Activated CD8-positive, alpha-beta memory T cell treated with anti-CD3 and anti-CD28 coated beads, Interleukin-2, amount 10 ng/mL, durations not matched to agents 7 days and 5 days (primary cell): Measurements from ENCODE around the gene TANC1. TPM values are rescaled to one million over a fixed set of nuclear protein-coding genes. Genes with fewer than 3 reads are reported as not detected.
"Not testable (repeated sequence)": the region's sequence is repeated elsewhere in the genome, so short reads cannot be mapped to it uniquely, and the experiment has no call there.

ENCODE experiments used
- ATAC-seq: fragments of 150-1000 bp; cut with Tn5 transposase; one replicate; pipeline ENCODE4 v1.10.0; 2021; ENCODE audit warnings: moderate library complexity
- CTCF ChIA-PET: fragments of 350-600 bp; sonication (Branson Sonifier 250); formaldehyde crosslinking; loops from one replicate; lab custom pipeline; 2021; ENCODE audit warnings: antibody characterized with exemption; lab: Charles Lee
- DNase-seq: peaks from one replicate; pipeline ENCODE4 v3.0.0-alpha.2; 2020
- H3K27ac Mint-ChIP-seq: one replicate; pipeline ENCODE4 v1.8.0; 2021; ENCODE audit warnings: mild to moderate bottlenecking, mixed read lengths
- H3K27me3 Mint-ChIP-seq: one replicate; pipeline ENCODE4 v1.8.0; 2021; ENCODE audit warnings: mixed read lengths
- H3K36me3 Mint-ChIP-seq: one replicate; pipeline ENCODE4 v1.8.0; 2021; ENCODE audit warnings: mild to moderate bottlenecking, mixed read lengths
- H3K4me1 Mint-ChIP-seq: one replicate; pipeline ENCODE4 v1.8.0; 2021; ENCODE audit warnings: mixed read lengths
- H3K4me3 Mint-ChIP-seq: one replicate; pipeline ENCODE4 v1.8.0; 2021; ENCODE audit warnings: mild to moderate bottlenecking, moderate library complexity, mixed read lengths
- H3K9me3 Mint-ChIP-seq: one replicate; pipeline ENCODE4 v1.8.0; 2022; ENCODE audit warnings: low read depth, mixed read lengths
- total RNA-seq, 2 experiments: library from RNA; stranded (reverse); gene quantifications; one replicate each; pipeline ENCODE4 v1.2.3, GENCODE V29; 2021

Gene TANC1
- total RNA-seq, 2 experiments from 2014 or later, result 0.16 to 0.20 TPM

DNA sequence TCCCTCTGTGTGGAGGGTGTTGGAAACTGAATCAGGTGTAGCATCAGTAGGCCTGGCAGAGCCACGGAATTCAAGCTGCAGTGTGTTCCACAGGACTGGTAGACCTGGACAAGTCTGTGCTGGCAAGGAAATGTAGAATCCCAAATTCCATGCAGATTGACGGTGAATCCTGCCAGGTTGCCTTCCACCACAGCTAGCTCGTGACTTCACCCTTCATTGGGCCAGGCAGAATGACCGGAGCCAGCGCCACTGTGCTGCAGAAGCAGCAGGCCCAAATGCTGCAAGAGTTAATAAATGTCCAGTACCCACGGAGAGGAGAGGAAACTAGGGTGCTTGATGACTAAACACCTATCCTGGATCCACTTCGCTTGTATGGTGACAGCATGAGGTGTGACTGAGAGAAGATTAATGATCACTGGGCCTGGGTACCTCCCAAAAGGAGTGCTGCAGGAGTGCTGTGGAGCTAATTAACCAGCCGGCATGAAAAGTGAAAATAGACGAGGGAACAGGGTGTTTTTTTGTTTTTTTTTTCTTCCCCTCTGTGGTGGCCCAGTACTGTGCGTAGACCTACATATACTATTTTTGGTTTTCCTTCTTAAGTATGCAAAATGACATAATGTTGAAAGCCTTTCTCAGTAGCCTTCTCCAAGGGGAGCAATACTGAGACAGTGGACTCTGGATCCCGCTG is 122.2 kb downstream of the TANC1 start:
- ATAC-seq (no peak), DNase-seq (no peak)
- H3K4me1 Mint-ChIP-seq, result peaks cover 15% of the 10 kb centered on the region
- H3K36me3 Mint-ChIP-seq, result no peaks in the 10 kb centered on the region
- H3K4me3 Mint-ChIP-seq, result no peak overlapping the region
- H3K27ac Mint-ChIP-seq, result no peak overlapping the region
- no peaks in the 10 kb centered on the region for H3K9me3 Mint-ChIP-seq
- no peaks in the 10 kb centered on the region for H3K27me3 Mint-ChIP-seq
- CTCF ChIA-PET, result no interaction called here

DNA sequence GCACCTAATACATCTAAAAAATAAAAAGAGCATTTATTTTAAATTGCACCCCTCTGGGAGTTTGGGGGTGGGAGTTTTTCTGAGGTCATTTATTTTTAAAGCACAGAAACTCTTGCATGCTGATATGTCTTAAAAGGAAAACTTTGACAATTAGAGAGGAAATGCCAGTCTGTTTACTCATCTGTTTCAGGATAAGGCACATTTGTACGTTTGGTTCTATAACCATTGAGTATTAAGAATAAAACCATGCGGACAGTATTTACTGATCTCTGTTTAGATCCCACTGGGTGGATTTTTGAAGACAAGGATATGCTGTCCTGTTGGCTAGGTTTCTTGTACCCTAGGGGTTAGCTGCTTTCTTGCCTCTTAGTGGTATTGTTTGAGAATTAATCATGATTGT is 122.9 kb downstream of the TANC1 start:
- Mint-ChIP-seq H3K36me3 (no peaks in the 10 kb centered on the region), H3K9me3 (peaks cover under 1% of the 10 kb centered on the region), H3K4me1 (peaks cover 13% of the 10 kb centered on the region)

GRCh38 chr2:159091976-159092375 is 123.5 kb downstream of the TANC1 start:
- Mint-ChIP-seq H3K36me3 (no peaks in the 10 kb centered on the region), H3K4me1 (peaks cover 10% of the 10 kb centered on the region), H3K4me3 (no peak overlapping the region), H3K27me3 (no peaks in the 10 kb centered on the region), H3K27ac (no peak overlapping the region), H3K9me3 (peaks cover 4% of the 10 kb centered on the region)
- ATAC-seq (peak; percentile 27), DNase-seq (no peak)
- CTCF ChIA-PET, result no interaction called here

More for the DNA sequence above, 122.9 kb downstream of the TANC1 start:
- Mint-ChIP-seq H3K27ac (no peak overlapping the region), H3K27me3 (no peaks in the 10 kb centered on the region), H3K4me3 (no peak overlapping the region)
- CTCF ChIA-PET, result no interaction called here
- no peak for ATAC-seq
- no peak for DNase-seq

DNA sequence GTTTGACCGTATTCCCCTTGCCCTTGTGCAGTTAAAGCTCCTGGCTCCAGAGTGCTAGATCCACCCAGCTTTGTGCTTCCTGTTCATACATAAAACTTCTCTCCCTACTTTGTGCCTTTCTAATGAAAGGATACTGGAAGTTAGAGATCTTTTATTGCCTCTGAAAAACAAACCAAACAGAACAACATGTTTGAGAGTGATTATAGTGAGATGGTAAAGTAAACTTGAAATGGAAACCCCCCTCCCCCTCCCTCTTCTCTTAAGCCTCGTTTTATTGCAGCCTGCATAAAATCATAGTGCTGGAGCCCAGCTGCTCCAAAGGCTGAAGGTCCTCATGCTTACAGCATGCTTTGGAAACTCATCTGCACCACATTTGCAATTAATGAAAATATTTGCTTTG is 125.1 kb downstream of the TANC1 start:
- CTCF ChIA-PET, result no interaction called here
- DNase-seq (no peak), ATAC-seq (no peak)
- Mint-ChIP-seq H3K36me3 (no peaks in the 10 kb centered on the region), H3K27ac (no peak overlapping the region), H3K27me3 (no peaks in the 10 kb centered on the region), H3K4me3 (no peak overlapping the region), H3K9me3 (peaks cover 4% of the 10 kb centered on the region), H3K4me1 (peaks cover 7% of the 10 kb centered on the region)

- no peak for DNase-seq
- H3K36me3 Mint-ChIP-seq, result no peaks in the 10 kb centered on the region
- H3K4me1 Mint-ChIP-seq, result peaks cover 14% of the 10 kb centered on the region
- CTCF ChIA-PET, result no interaction called here
- no peak overlapping the region for H3K27ac Mint-ChIP-seq
- H3K9me3 Mint-ChIP-seq, result peaks cover 4% of the 10 kb centered on the region
- H3K4me3 Mint-ChIP-seq, result no peak overlapping the region
- H3K27me3 Mint-ChIP-seq, result peaks cover 2% of the 10 kb centered on the region
- peak; percentile 27 for ATAC-seq
These were observed 125.8 kb downstream of the TANC1 start for GRCh38 chr2:159094173-159094737.

GRCh38 chr2:159095813-159096212 is 127.4 kb downstream of the TANC1 start:
- DNase-seq (no peak), ATAC-seq (no peak)
- Mint-ChIP-seq H3K36me3 (no peaks in the 10 kb centered on the region), H3K4me1 (peaks cover 17% of the 10 kb centered on the region), H3K4me3 (no peak overlapping the region), H3K9me3 (peaks cover 4% of the 10 kb centered on the region), H3K27ac (no peak overlapping the region), H3K27me3 (peaks cover 8% of the 10 kb centered on the region)
- CTCF ChIA-PET, result interaction anchor here (1.9 kb wide), 1 partner anchor 23 kb away, joined by 4 read pairs; no protein-coding TSS in a partner anchor

DNA sequence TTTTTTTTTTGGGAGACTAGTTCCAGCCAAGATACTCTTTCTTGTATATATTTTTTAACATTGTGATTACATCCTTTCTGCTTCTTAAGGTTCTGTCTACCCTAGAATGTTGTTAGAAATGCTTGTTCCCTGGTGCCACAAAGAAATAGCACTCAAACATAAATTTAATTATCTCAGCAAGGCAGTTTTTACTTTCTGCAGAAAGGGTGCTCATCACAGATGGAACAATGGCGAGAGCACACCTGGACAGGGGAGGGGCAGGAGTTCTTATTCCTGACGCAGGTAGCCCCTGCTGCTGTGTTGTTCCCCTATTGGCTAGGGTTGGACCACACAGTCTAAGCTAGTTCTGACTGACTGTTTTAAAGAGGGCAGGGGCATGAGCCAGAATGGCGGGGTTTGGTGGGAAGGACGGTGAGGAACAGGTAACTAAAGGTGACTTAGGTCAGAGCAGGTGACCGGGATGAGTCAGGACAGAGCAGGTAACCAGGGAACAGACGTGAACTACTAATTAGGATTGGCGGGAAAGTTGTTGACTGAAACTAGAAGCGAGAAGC is 127.9 kb downstream of the TANC1 start:
- not testable (repeated sequence) for ATAC-seq

DNA sequence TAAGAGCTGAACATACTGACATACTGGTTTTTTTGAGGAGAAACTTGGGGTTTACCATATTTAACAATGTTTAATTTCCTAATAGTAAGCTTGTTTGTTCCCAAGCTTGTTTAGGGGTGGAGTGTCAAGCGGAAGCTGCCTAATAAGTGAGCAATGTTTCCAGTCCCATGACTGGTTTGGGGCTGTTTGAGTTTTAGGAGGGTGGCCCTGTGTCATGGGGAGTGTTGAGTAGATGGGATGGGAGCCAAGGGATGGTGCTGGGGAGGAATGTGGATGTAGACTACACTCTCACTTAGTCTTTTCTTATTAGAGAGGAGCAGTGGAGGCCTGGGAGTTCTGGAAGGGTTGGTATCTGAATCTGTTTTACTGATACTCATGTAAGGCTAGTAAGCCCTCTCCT is 128.5 kb downstream of the TANC1 start:
- CTCF ChIA-PET, result interaction anchor here (1.9 kb wide), 1 partner anchor 22 kb away, joined by 4 read pairs; no protein-coding TSS in a partner anchor
- Mint-ChIP-seq H3K27me3 (peaks cover 11% of the 10 kb centered on the region), H3K27ac (no peak overlapping the region), H3K4me3 (no peak overlapping the region), H3K36me3 (no peaks in the 10 kb centered on the region), H3K4me1 (peaks cover 13% of the 10 kb centered on the region), H3K9me3 (peaks cover 4% of the 10 kb centered on the region)
- no peak for DNase-seq
- ATAC-seq, result no peak

More for the DNA sequence above, 127.9 kb downstream of the TANC1 start:
- not testable (repeated sequence) for H3K4me3 Mint-ChIP-seq, H3K36me3 Mint-ChIP-seq, DNase-seq, H3K9me3 Mint-ChIP-seq, H3K27ac Mint-ChIP-seq
- Mint-ChIP-seq H3K4me1 (peaks cover 17% of the 10 kb centered on the region), H3K27me3 (peaks cover 11% of the 10 kb centered on the region)
- CTCF ChIA-PET, result interaction anchor here (1.9 kb wide), 1 partner anchor 23 kb away, joined by 4 read pairs; no protein-coding TSS in a partner anchor

- no peak for DNase-seq
- CTCF ChIA-PET, result no interaction called here
- peaks cover 10% of the 10 kb centered on the region for H3K4me1 Mint-ChIP-seq
- no peak for ATAC-seq
- no peak overlapping the region for H3K27ac Mint-ChIP-seq
- H3K4me3 Mint-ChIP-seq, result no peak overlapping the region
- H3K27me3 Mint-ChIP-seq, result peaks cover 11% of the 10 kb centered on the region
- H3K9me3 Mint-ChIP-seq, result peaks cover 4% of the 10 kb centered on the region
- no peaks in the 10 kb centered on the region for H3K36me3 Mint-ChIP-seq
These were observed 129.9 kb downstream of the TANC1 start for GRCh38 chr2:159098361-159098760.

DNA sequence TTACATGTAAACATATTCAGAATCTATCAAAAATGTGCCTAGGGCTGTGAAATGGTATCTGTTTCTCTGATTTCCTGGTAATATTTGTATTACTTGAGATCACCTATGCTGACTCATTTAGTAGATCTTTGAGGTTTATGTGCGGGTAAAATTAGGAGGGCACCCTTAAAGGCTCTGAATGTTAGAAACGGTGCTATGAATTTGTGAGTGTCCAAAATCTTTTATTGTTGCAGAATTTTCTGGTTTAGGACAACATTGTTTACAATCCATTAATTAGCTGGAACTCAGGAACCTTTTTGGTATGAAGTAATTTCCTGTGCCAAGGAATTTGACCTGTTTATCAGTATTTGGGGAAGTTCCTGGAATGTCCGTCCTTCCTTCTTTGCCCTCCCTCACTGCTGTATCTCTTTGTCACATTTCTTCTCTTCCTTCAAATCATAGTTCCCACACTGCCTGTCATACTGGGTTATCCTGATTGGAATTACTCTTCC is 130.5 kb downstream of the TANC1 start:
- H3K36me3 Mint-ChIP-seq, result no peaks in the 10 kb centered on the region
- peak; percentile 60 for ATAC-seq
- no peak overlapping the region for H3K4me3 Mint-ChIP-seq
- CTCF ChIA-PET, result no interaction called here
- DNase-seq, result no peak
- peaks cover 4% of the 10 kb centered on the region for H3K9me3 Mint-ChIP-seq
- no peak overlapping the region for H3K27ac Mint-ChIP-seq
- peaks cover 10% of the 10 kb centered on the region for H3K4me1 Mint-ChIP-seq
- H3K27me3 Mint-ChIP-seq, result peaks cover 11% of the 10 kb centered on the region

DNA sequence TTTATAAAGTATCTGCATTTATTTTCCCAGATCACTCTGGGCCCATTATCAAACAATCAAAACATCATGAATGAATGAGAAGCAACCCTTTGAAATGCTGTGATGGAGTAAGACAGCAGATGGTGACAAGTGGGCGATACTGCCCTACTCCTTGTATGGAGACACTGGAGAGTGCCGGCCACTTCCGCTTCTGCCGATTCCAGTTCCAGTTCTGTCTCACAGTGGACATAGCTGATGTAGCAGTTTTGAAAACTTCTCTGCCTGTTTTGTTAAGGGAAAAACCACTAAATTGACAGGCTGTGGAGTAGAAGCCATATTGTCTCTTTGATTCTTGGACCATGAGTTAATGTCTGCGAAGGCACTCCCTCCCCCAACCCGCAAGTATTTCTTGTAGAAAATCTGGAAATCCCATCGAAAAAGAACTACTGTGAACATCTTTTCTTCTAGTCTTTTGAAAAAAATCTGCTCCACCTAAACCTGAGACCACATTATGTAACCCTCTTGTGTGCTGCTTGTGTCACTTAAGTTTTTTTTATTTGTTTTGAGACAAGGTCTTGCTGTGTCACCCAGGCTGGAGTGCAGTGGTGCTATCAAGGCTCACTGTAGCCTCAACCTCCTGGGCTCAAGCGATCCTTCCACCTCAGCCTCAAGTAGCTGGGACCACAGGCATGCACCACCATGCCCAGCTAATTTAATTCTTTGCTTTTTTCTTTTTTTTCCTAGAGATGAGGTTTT is 133.5 kb downstream of the TANC1 start:
- ATAC-seq (no peak), DNase-seq (no peak)
- H3K27me3 Mint-ChIP-seq, result peaks cover 11% of the 10 kb centered on the region
- H3K36me3 Mint-ChIP-seq, result no peaks in the 10 kb centered on the region
- no peaks in the 10 kb centered on the region for H3K9me3 Mint-ChIP-seq
- no peak overlapping the region for H3K27ac Mint-ChIP-seq
- H3K4me3 Mint-ChIP-seq, result no peak overlapping the region
- peaks cover 10% of the 10 kb centered on the region for H3K4me1 Mint-ChIP-seq
- CTCF ChIA-PET, result no interaction called here

- Mint-ChIP-seq H3K27me3 (peaks cover 19% of the 10 kb centered on the region), H3K4me1 (peaks cover 10% of the 10 kb centered on the region), H3K27ac (no peak overlapping the region), H3K4me3 (no peak overlapping the region), H3K36me3 (no peaks in the 10 kb centered on the region), H3K9me3 (no peaks in the 10 kb centered on the region)
- DNase-seq (no peak), ATAC-seq (no peak)
- CTCF ChIA-PET, result no interaction called here
These were observed 135.0 kb downstream of the TANC1 start for GRCh38 chr2:159103411-159103810.

DNA sequence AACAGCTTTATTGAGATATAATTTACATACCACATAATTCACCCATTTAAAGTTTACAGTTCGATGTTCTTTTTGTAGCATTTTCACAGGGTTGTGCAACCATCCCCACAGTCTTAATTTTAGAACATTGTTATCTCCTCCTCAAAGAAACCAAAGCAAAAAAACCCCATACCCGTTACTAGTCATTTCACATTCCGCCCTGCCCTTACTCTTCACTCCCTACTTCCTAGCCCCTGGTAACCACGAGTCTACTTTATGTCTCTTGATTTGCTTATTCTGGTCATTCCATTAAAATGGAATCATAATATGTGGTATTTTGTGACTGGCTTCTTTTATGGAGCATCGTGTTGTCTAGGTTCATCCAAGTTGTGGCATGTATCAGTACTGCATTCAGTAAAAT is 137.7 kb downstream of the TANC1 start:
- H3K9me3 Mint-ChIP-seq, result no peaks in the 10 kb centered on the region
- ATAC-seq (no peak), DNase-seq (no peak)
- H3K27me3 Mint-ChIP-seq, result peaks cover 12% of the 10 kb centered on the region
- no peak overlapping the region for H3K27ac Mint-ChIP-seq
- H3K36me3 Mint-ChIP-seq, result no peaks in the 10 kb centered on the region
- CTCF ChIA-PET, result no interaction called here
- H3K4me3 Mint-ChIP-seq, result no peak overlapping the region
- no peaks in the 10 kb centered on the region for H3K4me1 Mint-ChIP-seq
